Natural killer cell (primary cell): ENCODE measurements around the gene RPIA. TPM values are rescaled to one million over a fixed set of nuclear protein-coding genes. Genes with fewer than 3 reads are reported as not detected.

Source experiments
- ATAC-seq, 3 donors: fragments of 150-1000 bp in 2 of 3; fragments of 200-7000 bp in 1 of 3; cut with Tn5 transposase; 1 replicate in 1 of 3; 2 replicates in 2 of 3; pipeline ENCODE4 v1.10.0; 2021; ENCODE audit warnings: mild to moderate bottlenecking in 2 of 3, moderate library complexity in 2 of 3
- DNase-seq, 2 donors: peaks; one replicate each; pipeline versions ENCODE4 v3.0.0 to v3.0.0-alpha.2; 2013 to 2021; ENCODE audit warnings: mixed read lengths in 1 of 2
- H3K27ac ChIP-seq: one replicate; pipeline ENCODE4 v1.5.1; 2013; ENCODE audit warnings: mild to moderate bottlenecking, low read length
- H3K27me3 ChIP-seq: one replicate; pipeline ENCODE4 v1.6.1; 2013; ENCODE audit warnings: low read length; ENCODE audit not compliant: control insufficient read depth, insufficient read depth
- H3K36me3 ChIP-seq: one replicate; pipeline ENCODE4 v1.6.1; 2013; ENCODE audit warnings: low read length; ENCODE audit not compliant: control insufficient read depth, insufficient read depth
- H3K4me1 ChIP-seq: one replicate; pipeline ENCODE4 v1.6.1; 2013; ENCODE audit warnings: low read length; ENCODE audit not compliant: control insufficient read depth, insufficient read depth
- H3K4me3 ChIP-seq: one replicate; pipeline ENCODE4 v1.5.1; 2013; ENCODE audit warnings: low read length
- H3K9me3 ChIP-seq: one replicate; pipeline ENCODE4 v1.6.1; 2013; ENCODE audit warnings: low read length; ENCODE audit not compliant: control insufficient read depth, insufficient read depth
- H3K27ac Mint-ChIP-seq, 2 donors: one replicate each; pipeline ENCODE4 v1.8.0; 2022; ENCODE audit warnings: mild to moderate bottlenecking in 2 of 2, mixed read lengths in 2 of 2, moderate library complexity in 1 of 2
- H3K27me3 Mint-ChIP-seq, 2 donors: one replicate each; pipeline ENCODE4 v1.8.0; 2022; ENCODE audit warnings: low read depth in 2 of 2, mixed read lengths in 2 of 2
- H3K36me3 Mint-ChIP-seq: one replicate; pipeline ENCODE4 v1.8.0; 2022; ENCODE audit warnings: mixed read lengths
- H3K4me1 Mint-ChIP-seq, 2 donors: one replicate each; pipeline ENCODE4 v1.8.0; 2022; ENCODE audit warnings: mixed read lengths in 2 of 2
- H3K4me3 Mint-ChIP-seq: one replicate; pipeline ENCODE4 v1.8.0; 2022; ENCODE audit warnings: mild to moderate bottlenecking, moderate library complexity, mixed read lengths
- H3K9me3 Mint-ChIP-seq, 2 donors: one replicate each; pipeline ENCODE4 v1.8.0; 2022; ENCODE audit warnings: mixed read lengths in 2 of 2
- CTCF ChIP-seq: fragments of 200-600 bp; IDR thresholded peaks from one replicate; pipeline ENCODE4 v1.8.0; 2022; ENCODE audit warnings: antibody characterized with exemption
- WGBS: methylation state at CpG from one replicate; pipeline ENCODE4 v1.1.7; 2013; ENCODE audit warnings: missing lambda C conversion rate; ENCODE audit not compliant: insufficient coverage; 5-methylcytosine and 5-hydroxymethylcytosine counted together
- intact Hi-C: fragments of 100-400 bp; cut with micrococcal nuclease; formaldehyde crosslinking; loops from one replicate; pipeline ENCODE4 v1.14.2; 2022
- total RNA-seq, 4 donors: library from RNA; stranded (reverse); fragments of 120-200 nt in 1 of 4; gene quantifications; one replicate each; pipeline versions ENCODE4 v1.2.3 to v1.2.4, GENCODE V29; 2013 to 2022

RPIA gene
- total RNA-seq, 3 donors from 2014 or later (not counting 1 experiment from before 2014, with no cell fraction given): 21.4 to 24.1 (median 22.4) TPM

GRCh38 chr2:88671786-88672427 is 19.6 kb upstream of the RPIA start:
- peak in 1 of 2 donors; percentile 68 for DNase-seq

GRCh38 chr2:88673363-88673762 is 18.1 kb upstream of the RPIA start:
- Histone ChIP-seq H3K36me3 (no peaks in the 10 kb centered on the region), H3K27me3 (no peaks in the 10 kb centered on the region), H3K27ac (no peak overlapping the region), H3K4me1 (no peaks in the 10 kb centered on the region), H3K9me3 (no peaks in the 10 kb centered on the region), H3K4me3 (no peak overlapping the region)
- intact Hi-C loops: loop anchor here (5.0 kb wide), 1 partner anchor 46 kb away; the partner anchor contains the start of gene EIF2AK3
- Mint-ChIP-seq H3K9me3 (no peaks in the 10 kb centered on the region), H3K4me1 (no peaks in the 10 kb centered on the region), H3K27me3 (peaks cover 0 to 8% of the 10 kb centered on the region in 2 donors), H3K4me3 (no peak overlapping the region), H3K36me3 (no peaks in the 10 kb centered on the region), H3K27ac (no peak overlapping the region)
- ATAC-seq (no peak), DNase-seq (no peak)
- WGBS: no CpG with 5 or more reads among the region's 1 CpG
- TF ChIP-seq CTCF: no peak

More at GRCh38 chr2:88671786-88672427, 19.6 kb upstream of the RPIA start:
- no peak overlapping the region for H3K4me3 ChIP-seq
- Mint-ChIP-seq H3K9me3 (no peaks in the 10 kb centered on the region), H3K36me3 (no peaks in the 10 kb centered on the region), H3K27me3 (peaks cover 0 to 8% of the 10 kb centered on the region in 2 donors), H3K27ac (no peak overlapping the region), H3K4me1 (no peaks in the 10 kb centered on the region), H3K4me3 (no peak overlapping the region)
- H3K4me1 ChIP-seq: no peaks in the 10 kb centered on the region
- H3K9me3 ChIP-seq: no peaks in the 10 kb centered on the region
- WGBS: 67% methylated on average over 9 of the region's 11 CpGs
- H3K36me3 ChIP-seq: no peaks in the 10 kb centered on the region
- peak; percentile 96 for TF ChIP-seq CTCF
- intact Hi-C loops: loop anchor here (5.0 kb wide), 1 partner anchor 45 kb away; the partner anchor contains the start of gene EIF2AK3
- H3K27ac ChIP-seq: no peak overlapping the region
- peak; percentile 68 to 83 (median 79) for ATAC-seq
- H3K27me3 ChIP-seq: no peaks in the 10 kb centered on the region

- H3K4me1 ChIP-seq: no peaks in the 10 kb centered on the region
- H3K36me3 ChIP-seq: no peaks in the 10 kb centered on the region
- DNase-seq: no peak
- TF ChIP-seq CTCF: no peak
- H3K4me3 ChIP-seq: no peak overlapping the region
- WGBS: 76% methylated on average over 7 of the region's 7 CpGs
- no peak overlapping the region for H3K27ac ChIP-seq
- Mint-ChIP-seq H3K27me3 (peaks cover 14 to 22% of the 10 kb centered on the region in 2 donors), H3K36me3 (peaks cover 15% of the 10 kb centered on the region), H3K4me1 (no peaks in the 10 kb centered on the region), H3K4me3 (no peak overlapping the region), H3K9me3 (no peaks in the 10 kb centered on the region), H3K27ac (no peak overlapping the region)
- no peak for ATAC-seq
- H3K9me3 ChIP-seq: no peaks in the 10 kb centered on the region
- H3K27me3 ChIP-seq: no peaks in the 10 kb centered on the region
- intact Hi-C loops: no loop called here
These were observed 11.1 kb upstream of the RPIA start for GRCh38 chr2:88680266-88680902.
